Measurements from ENCODE around the gene RBMS3. TPM values are rescaled to one million over a fixed set of nuclear protein-coding genes. Genes with fewer than 3 reads are reported as not detected.

Gene RBMS3
- total RNA-seq, 4 donors from 2014 or later, result 3.8 to 18.7 (median 14.6) TPM

DNA sequence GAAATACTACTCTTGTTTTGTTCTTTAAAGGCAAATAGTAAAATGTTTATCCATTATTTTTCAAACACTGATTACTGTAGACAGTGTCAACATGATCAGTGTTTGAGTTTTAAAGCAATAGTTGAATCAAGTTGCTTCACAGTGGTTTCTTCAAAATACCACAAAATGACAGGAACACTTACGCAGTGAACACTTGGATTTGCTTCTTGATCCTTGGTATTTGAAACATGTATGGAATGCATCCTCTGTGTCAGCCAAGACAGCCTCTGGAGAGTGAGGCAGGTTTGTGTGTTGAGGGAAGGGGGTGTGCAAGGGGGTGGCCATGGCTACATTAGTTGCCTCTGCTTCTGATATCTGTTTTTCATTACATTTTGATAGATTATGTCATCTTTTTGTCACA lies 413.0 kb downstream of the RBMS3 start:
- 57 to 81% methylated on average over 1 of the region's 1 CpG for WGBS, 2 donors (ENCODE audit: low coverage in 1 of 2)
- Histone ChIP-seq H3K4me1 (peaks cover 0 to 24% (median 6%) of the 10 kb centered on the region in 4 donors), H3K4me3 (no peak overlapping the region), H3K9me3 (no peaks in the 10 kb centered on the region), H3K27ac (peak overlapping the region; percentile 69 to 81 (median 75)), H3K27me3 (no peaks in the 10 kb centered on the region), H3K36me3 (no peaks in the 10 kb centered on the region)
- intact Hi-C loops (cut with DNase I; ENCODE audit: low total_unique reads), result no loop called here
- TF ChIP-seq POLR2AphosphoS5 (IDR thresholded peaks at IDR 0.05), result peak in 2 of 3 donors; percentile 52 to 54
- TF ChIP-seq, protein P1, sequence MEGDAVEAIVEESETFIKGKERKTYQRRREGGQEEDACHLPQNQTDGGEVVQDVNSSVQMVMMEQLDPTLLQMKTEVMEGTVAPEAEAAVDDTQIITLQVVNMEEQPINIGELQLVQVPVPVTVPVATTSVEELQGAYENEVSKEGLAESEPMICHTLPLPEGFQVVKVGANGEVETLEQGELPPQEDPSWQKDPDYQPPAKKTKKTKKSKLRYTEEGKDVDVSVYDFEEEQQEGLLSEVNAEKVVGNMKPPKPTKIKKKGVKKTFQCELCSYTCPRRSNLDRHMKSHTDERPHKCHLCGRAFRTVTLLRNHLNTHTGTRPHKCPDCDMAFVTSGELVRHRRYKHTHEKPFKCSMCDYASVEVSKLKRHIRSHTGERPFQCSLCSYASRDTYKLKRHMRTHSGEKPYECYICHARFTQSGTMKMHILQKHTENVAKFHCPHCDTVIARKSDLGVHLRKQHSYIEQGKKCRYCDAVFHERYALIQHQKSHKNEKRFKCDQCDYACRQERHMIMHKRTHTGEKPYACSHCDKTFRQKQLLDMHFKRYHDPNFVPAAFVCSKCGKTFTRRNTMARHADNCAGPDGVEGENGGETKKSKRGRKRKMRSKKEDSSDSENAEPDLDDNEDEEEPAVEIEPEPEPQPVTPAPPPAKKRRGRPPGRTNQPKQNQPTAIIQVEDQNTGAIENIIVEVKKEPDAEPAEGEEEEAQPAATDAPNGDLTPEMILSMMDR (IDR thresholded peaks at IDR 0.05), result no peak
- no peak for DNase-seq
- in situ Hi-C loops (cut with MboI; ENCODE audit: low pct_ligation_motif_present in 1 of 4, low pct_unique_long_range_greater_than_20kb in 1 of 4, low sequenced_read_pairs in 3 of 4), result no loop called here

DNA sequence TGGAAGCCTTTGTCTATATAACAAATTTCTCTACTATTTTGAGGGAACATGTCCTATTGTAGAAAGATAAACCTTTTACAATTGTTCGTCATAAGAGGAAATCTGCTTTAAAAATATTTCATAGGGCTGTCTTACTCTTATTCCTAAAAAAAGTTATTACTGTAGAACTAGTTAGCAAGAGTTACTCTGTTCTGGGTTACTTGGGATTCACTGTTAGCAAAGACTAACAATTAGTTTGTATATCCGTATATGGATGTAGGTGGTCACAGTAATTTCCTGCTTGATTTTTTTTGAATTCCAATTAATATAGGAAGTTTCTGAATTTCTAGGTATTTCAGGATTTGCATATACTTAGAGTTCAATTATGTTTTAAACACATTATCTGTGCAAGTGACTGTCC lies 413.5 kb downstream of the RBMS3 start:
- intact Hi-C loops (cut with DNase I; ENCODE audit: low total_unique reads) (no loop called here), in situ Hi-C loops (cut with MboI; ENCODE audit: low pct_ligation_motif_present in 1 of 4, low pct_unique_long_range_greater_than_20kb in 1 of 4, low sequenced_read_pairs in 3 of 4) (no loop called here)
- DNase-seq, result no peak
- H3K36me3 ChIP-seq, result no peaks in the 10 kb centered on the region
- H3K9me3 ChIP-seq, result no peaks in the 10 kb centered on the region
- TF ChIP-seq POLR2A (IDR thresholded peaks at IDR 0.05) (no peak), EP300 (IDR thresholded peaks at IDR 0.05; ENCODE audit: low read depth) (no peak), POLR2AphosphoS5 (IDR thresholded peaks at IDR 0.05) (no peak)
- TF ChIP-seq, protein P1 (IDR thresholded peaks at IDR 0.05), result no peak
- H3K4me3 ChIP-seq, result no peak overlapping the region
- H3K4me1 ChIP-seq, result peaks cover 0 to 24% (median 6%) of the 10 kb centered on the region in 4 donors
- H3K27ac ChIP-seq, result peak overlapping the region; percentile 69 to 81 (median 75)
- no peaks in the 10 kb centered on the region for H3K27me3 ChIP-seq
- WGBS, 2 donors (ENCODE audit: low coverage in 1 of 2), result 74 to 82% methylated on average over 2 of the region's 2 CpGs

DNA sequence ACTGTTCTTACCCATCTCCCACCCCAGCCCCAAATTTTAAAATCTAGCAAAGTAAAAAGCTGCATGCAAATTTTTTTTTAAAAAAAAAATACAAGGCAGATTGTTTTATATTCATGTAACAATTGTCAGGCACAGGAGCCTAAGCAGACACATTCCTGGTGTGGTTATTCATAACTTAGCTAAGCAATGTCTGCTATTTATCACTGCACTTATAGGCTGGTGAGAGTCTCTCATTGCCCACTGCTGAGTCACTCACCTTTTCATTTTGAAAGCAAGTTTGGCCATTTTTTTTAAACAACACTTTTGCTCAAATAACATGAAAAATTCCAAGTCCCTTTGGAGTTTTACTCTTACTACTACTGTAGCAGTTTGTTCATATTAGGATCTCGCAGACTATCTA lies 413.9 kb downstream of the RBMS3 start:
- no peak overlapping the region for H3K4me3 ChIP-seq
- peaks cover 0 to 24% (median 6%) of the 10 kb centered on the region in 4 donors for H3K4me1 ChIP-seq
- no peaks in the 10 kb centered on the region for H3K36me3 ChIP-seq
- 63 to 72% methylated on average over 1 of the region's 1 CpG for WGBS, 2 donors (ENCODE audit: low coverage in 1 of 2)
- H3K9me3 ChIP-seq, result no peaks in the 10 kb centered on the region
- peak overlapping the region; percentile 69 to 81 (median 75) for H3K27ac ChIP-seq
- in situ Hi-C loops (cut with MboI; ENCODE audit: low pct_ligation_motif_present in 1 of 4, low pct_unique_long_range_greater_than_20kb in 1 of 4, low sequenced_read_pairs in 3 of 4) (no loop called here), intact Hi-C loops (cut with DNase I; ENCODE audit: low total_unique reads) (no loop called here)
- H3K27me3 ChIP-seq, result no peaks in the 10 kb centered on the region
- DNase-seq, result no peak
- peak; percentile 86 to 93 (median 87) for TF ChIP-seq POLR2AphosphoS5 (IDR thresholded peaks at IDR 0.05)
- TF ChIP-seq, protein P1 (IDR thresholded peaks at IDR 0.05), result no peak
- TF ChIP-seq EP300 (IDR thresholded peaks at IDR 0.05; ENCODE audit: low read depth), result peak; percentile 57

DNA sequence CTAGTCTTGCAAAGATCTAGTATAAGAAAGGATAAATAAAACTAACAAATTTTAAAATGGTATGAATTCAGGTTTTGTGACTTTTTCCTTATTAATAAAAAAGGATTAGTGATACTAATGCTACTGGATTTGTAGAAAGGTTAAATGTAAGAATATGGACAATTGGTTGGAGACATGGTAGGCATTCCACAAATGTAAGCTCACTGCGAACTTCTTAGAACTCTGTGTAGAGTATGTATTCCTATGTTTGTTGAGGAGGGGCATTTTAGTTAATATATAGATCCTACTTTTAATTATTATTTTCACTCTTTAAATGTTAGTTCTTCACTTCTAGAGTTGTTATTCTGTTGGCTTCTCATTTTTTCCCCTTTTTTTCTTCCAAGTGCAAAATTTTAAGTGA lies 414.3 kb downstream of the RBMS3 start:
- Histone ChIP-seq H3K27ac (peak overlapping the region; percentile 69 to 81 (median 75)), H3K27me3 (no peaks in the 10 kb centered on the region), H3K4me1 (peaks cover 0 to 24% (median 6%) of the 10 kb centered on the region in 4 donors), H3K4me3 (no peak overlapping the region), H3K36me3 (no peaks in the 10 kb centered on the region), H3K9me3 (no peaks in the 10 kb centered on the region)
- no peak for DNase-seq
- WGBS, 2 donors (ENCODE audit: low coverage in 1 of 2), result 72 to 86% methylated on average over 1 of the region's 1 CpG
- TF ChIP-seq POLR2AphosphoS5 (IDR thresholded peaks at IDR 0.05) (no peak), EP300 (IDR thresholded peaks at IDR 0.05; ENCODE audit: low read depth) (no peak), POLR2A (IDR thresholded peaks at IDR 0.05) (no peak)
- TF ChIP-seq, protein P1 (IDR thresholded peaks at IDR 0.05), result no peak
- in situ Hi-C loops (cut with MboI; ENCODE audit: low pct_ligation_motif_present in 1 of 4, low pct_unique_long_range_greater_than_20kb in 1 of 4, low sequenced_read_pairs in 3 of 4), result no loop called here
- intact Hi-C loops (cut with DNase I; ENCODE audit: low total_unique reads), result no loop called here
